ENCODE data around the gene DAZL.

The DAZL gene

DNA sequence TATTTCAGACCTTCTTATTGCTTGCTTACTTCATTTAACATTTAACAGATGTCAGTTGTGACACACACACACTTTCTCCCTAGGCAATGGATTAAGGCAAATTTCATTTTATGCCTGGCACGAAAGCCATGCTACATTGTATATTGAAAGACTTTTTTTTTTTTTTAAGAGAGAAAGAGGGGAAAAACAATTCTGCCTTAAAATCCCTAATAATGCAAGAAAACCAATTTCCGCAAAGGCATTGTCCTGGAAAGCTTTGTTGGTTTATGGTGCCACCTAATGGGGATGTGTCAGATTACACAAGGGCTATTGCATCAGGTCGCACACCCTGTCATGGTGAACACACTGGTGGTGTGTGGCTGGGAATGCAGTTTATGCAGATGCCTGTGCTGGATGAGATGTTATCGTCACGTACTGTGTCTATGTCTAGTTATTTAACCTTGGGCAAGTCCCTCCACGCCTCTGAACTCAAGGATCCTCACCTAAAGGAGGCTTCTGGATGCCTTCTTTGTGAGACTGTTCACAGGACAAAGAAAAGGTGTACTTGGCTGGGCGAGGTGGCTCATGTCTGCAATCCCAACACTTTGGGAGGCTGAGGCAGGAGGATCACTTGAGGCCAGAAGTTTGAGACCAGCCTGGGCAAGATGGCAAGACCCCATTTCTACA, 54.4 kb downstream of the DAZL start:
- peak; percentile 61 for DNase-seq (ENCODE audit: low spot score)
- TF ChIP-seq, protein P1, sequence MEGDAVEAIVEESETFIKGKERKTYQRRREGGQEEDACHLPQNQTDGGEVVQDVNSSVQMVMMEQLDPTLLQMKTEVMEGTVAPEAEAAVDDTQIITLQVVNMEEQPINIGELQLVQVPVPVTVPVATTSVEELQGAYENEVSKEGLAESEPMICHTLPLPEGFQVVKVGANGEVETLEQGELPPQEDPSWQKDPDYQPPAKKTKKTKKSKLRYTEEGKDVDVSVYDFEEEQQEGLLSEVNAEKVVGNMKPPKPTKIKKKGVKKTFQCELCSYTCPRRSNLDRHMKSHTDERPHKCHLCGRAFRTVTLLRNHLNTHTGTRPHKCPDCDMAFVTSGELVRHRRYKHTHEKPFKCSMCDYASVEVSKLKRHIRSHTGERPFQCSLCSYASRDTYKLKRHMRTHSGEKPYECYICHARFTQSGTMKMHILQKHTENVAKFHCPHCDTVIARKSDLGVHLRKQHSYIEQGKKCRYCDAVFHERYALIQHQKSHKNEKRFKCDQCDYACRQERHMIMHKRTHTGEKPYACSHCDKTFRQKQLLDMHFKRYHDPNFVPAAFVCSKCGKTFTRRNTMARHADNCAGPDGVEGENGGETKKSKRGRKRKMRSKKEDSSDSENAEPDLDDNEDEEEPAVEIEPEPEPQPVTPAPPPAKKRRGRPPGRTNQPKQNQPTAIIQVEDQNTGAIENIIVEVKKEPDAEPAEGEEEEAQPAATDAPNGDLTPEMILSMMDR (IDR thresholded peaks at IDR 0.05; ENCODE audit: extremely low read depth, missing control alignments), result peak; percentile 65

DNA sequence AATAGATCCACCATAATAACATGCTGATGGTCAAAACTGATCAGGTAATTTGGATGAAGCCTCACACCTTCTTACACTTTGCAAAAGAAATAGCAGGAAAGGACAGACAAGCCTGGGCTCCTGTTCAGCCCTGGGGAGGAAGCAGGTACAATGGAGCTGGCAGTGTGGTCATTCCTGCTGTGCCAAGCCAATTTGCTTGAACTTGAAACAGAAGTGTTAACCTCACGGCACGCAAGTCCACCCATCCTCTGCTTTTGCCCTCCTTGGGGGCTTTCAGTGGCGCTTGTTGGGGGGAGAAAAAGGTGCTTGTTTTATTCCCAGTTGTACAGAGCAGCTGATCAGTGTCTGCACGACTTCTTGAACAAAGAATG, 54.9 kb downstream of the DAZL start:
- TF ChIP-seq, protein P1 (IDR thresholded peaks at IDR 0.05; ENCODE audit: extremely low read depth, missing control alignments), result no peak
- no peak for DNase-seq (ENCODE audit: low spot score)

DNA sequence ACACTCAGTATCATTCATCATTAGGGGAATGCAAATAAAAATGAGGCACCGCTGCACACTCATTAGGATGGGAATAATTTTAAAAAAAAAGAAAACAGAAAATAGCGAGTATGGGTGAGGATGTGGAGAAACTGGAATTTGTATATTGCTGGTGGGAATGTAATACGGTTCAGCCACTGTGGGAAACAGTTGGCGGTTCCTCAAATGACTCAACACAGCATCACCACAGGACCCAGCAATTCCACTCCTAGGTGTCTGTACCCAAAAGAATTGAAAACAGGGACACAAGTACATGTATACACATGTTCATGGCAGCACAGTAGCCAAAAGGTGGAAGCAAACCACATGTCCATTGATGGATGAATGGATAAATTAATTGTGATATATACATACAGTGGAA, 56.5 kb downstream of the DAZL start:
- DNase-seq (ENCODE audit: low spot score), result no peak
- TF ChIP-seq, protein P1 (IDR thresholded peaks at IDR 0.05; ENCODE audit: extremely low read depth, missing control alignments), result no peak

DNA sequence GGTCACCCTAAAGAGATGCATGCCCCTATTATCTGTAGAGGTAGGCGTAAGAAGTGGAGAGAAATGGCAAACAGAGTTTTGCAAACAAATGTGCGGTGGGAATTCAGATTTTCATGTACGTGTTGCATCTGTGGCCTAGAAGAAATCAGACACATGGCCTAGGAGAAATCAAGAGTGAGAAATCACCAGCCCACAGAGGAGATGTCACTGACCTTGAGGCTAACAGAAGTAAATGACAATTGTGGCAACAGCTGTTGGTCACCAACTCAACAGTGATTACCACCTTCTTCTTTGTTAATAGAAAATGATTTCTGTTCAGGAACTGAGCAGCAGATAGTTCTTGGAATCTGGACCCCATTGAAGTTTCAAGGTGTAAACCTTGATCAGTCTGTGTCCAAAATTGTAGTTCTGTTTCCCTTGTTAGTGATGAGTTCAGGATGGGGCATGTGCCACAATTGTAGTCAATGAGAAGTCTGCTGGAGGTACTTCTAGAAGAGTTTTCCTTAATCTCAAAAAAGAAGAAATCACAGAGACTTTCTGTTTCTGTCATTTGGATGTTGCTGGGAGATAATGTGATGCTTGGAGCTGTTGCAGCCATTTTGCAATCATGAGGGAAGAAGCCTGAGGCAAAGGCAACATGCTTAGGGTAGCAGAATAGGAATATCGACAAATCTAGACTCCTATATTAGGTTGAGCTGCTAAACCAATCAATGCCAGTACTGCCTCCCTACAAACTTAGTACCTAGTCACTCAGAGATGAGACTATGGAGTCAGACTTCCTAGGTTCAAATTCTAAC, 57.5 kb downstream of the DAZL start:
- TF ChIP-seq, protein P1 (IDR thresholded peaks at IDR 0.05; ENCODE audit: extremely low read depth, missing control alignments), result no peak

DNA sequence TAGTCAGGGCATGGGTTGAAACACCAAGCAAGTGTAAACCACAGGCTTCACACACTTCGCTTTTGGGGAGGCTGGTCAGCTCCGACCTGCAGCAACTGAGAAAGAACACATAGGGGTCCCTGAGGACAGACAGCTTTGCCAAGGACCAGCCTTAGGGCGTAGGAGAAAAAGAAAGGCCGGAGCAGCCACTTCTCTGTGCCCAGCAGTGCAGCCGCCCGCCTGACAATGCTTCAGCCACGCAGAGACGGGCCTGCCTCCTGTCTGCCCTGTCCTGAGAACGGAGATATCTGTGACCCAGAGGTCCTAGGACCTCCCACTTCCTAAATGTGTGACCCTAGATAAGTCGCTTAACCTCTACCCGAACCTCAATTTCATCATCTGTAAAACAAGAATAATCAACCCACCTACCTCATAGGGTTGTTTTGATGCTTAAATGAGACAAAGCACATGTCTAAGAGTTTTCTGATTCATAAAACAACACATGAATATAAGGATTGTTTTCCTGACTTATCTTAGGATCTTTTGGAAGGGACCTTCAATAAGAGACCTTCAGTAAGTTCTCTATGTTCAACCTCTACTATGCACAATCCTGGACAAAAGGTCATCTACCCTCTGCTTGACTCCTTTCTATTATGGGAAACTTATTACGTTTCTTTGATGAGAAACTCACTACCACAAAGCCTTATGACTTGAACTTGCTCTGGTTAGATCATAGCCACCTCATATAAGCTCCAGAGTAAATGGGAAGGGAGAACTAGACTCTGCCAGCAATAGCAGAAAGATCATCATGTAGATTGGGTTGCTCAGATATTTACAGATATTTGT, 58.8 kb downstream of the DAZL start:
- DNase-seq (ENCODE audit: low spot score), result no peak

More for the DNA sequence above, 57.5 kb downstream of the DAZL start:
- no peak for DNase-seq (ENCODE audit: low spot score)

DNA sequence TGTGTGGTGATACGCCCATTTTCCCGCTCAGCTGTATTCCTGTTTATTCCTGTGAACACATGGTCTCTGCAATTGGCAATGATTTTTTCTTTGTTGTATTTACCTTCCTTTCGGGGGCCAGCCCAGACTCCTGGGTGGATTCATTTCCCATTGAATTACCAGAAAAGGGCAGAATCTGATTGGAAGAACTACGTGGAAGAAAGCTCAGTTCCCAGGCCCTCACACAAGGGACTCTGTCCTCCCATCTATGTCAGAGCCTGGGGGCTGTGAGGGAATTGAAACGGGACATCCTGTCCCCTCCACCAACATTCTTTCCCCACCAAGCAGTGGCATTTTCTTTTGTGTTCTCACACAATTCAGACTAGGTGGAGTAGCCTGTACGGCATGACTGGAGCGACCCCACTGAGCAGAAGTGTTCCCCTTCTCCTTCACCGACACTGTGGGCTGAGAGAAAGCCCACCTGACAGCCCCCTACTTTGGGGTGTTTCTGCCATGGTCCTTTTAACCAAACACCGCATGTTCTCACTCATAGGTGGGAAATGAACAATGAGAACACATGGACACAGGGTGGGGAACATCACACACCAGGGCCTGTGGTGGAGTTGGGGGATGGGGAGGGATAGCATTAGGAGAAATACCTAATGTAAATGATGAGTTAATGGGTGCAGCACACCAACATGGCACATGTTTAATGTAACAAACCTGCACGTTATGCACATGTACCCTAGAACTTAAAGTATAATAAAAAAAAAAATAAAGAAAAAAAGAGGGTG, 59.6 kb downstream of the DAZL start:
- TF ChIP-seq, protein P1 (IDR thresholded peaks at IDR 0.05; ENCODE audit: extremely low read depth, missing control alignments), result no peak

More for the DNA sequence above, 58.8 kb downstream of the DAZL start:
- TF ChIP-seq, protein P1 (IDR thresholded peaks at IDR 0.05; ENCODE audit: extremely low read depth, missing control alignments), result no peak

More for the DNA sequence above, 59.6 kb downstream of the DAZL start:
- no peak for DNase-seq (ENCODE audit: low spot score)

Measured in GM20000 (cell line).